Measurements from ENCODE around the gene CHD5. TPM values are rescaled to one million over a fixed set of nuclear protein-coding genes. Genes with fewer than 3 reads are reported as not detected.

CHD5 gene
- total RNA-seq, 1 experiment from 2014 or later, result 1.6 TPM

DNA sequence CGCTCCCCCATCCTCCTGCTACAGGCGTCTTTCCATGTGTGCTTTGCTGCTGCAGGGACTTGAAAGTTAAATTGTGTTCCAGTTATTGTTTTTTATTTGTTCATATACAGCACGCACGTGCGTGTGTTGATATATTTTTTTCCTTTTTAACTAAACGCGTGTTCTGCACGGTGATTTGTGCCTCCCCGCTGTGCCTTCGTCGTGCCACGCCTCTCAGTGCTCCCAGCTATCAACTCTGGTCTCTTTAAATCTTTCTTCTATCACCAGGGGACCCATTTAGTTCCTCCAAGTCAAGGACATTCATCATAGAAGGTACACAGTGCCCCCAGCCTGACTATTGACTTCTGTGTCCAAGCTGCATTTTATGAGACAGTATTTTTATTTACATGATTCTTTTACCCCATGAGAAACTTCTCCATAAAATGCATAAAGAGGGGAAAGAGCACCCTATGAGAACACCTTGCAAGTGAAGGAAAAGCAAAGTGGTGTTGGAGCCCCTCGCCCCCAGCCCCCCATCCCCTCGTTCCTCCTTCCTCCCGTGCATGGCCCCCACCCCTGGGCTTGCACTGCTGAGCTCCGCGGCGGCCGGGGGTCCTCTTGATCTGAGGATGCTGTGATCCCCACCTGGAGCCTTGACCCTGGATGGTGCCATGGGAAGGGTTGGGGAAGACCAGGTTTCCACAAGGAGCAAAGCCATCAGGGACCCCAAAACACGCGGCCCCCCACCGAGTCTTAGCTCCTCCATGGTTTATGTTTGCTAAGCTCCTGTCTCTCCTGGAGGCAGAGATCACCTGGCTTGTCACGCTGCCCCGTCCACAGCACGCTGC is 88.9 kb downstream of the CHD5 start:
- no peaks in the 10 kb centered on the region for H3K4me1 ChIP-seq (ENCODE audit: insufficient read depth, low read length)
- no peak overlapping the region for H2BK5ac ChIP-seq (ENCODE audit: insufficient read length, low read length)
- no peak overlapping the region for H3K27ac ChIP-seq (ENCODE audit: insufficient read length, low read depth, low read length)
- H4K91ac ChIP-seq (ENCODE audit: insufficient read length, low read depth, low read length), result no peak overlapping the region
- no peak overlapping the region for H2AFZ ChIP-seq (ENCODE audit: low read length)
- H3K4ac ChIP-seq (ENCODE audit: low read depth, low read length), result no peak overlapping the region
- H3K79me2 ChIP-seq (ENCODE audit: insufficient read depth, low read length), result no peaks in the 10 kb centered on the region
- H3K79me1 ChIP-seq (ENCODE audit: insufficient read depth, low read depth, low read length, poor library complexity, severe bottlenecking), result no peaks in the 10 kb centered on the region
- no peak overlapping the region for H3K9ac ChIP-seq (ENCODE audit: extremely low read depth, insufficient read length, low read length)
- no peak overlapping the region for H2BK20ac ChIP-seq (ENCODE audit: low read depth, low read length, poor library complexity, severe bottlenecking)
- no peak overlapping the region for H2AK5ac ChIP-seq (ENCODE audit: insufficient read length, low read length)
- TF ChIP-seq, protein P1, sequence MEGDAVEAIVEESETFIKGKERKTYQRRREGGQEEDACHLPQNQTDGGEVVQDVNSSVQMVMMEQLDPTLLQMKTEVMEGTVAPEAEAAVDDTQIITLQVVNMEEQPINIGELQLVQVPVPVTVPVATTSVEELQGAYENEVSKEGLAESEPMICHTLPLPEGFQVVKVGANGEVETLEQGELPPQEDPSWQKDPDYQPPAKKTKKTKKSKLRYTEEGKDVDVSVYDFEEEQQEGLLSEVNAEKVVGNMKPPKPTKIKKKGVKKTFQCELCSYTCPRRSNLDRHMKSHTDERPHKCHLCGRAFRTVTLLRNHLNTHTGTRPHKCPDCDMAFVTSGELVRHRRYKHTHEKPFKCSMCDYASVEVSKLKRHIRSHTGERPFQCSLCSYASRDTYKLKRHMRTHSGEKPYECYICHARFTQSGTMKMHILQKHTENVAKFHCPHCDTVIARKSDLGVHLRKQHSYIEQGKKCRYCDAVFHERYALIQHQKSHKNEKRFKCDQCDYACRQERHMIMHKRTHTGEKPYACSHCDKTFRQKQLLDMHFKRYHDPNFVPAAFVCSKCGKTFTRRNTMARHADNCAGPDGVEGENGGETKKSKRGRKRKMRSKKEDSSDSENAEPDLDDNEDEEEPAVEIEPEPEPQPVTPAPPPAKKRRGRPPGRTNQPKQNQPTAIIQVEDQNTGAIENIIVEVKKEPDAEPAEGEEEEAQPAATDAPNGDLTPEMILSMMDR (conservative IDR thresholded peaks at IDR 0.05), result no peak
- Mint-ChIP-seq H3K27me3 (ENCODE audit: low read depth) (no peaks in the 10 kb centered on the region), H3K36me3 (ENCODE audit: insufficient read depth in 1 of 3, low read depth in 3 of 3) (no peaks in the 10 kb centered on the region), H3K9me3 (no peaks in the 10 kb centered on the region), H3K4me3 (no peak overlapping the region), H3K4me1 (no peaks in the 10 kb centered on the region), H3K27ac (no peak overlapping the region; a peak in 1 of 7 replicates)
- H4K5ac ChIP-seq (ENCODE audit: insufficient read length, low read depth, low read length), result no peak overlapping the region
- H3K9me3 ChIP-seq (ENCODE audit: control insufficient read depth, low read depth, low read length), result no peaks in the 10 kb centered on the region
- no peak overlapping the region for H2BK120ac ChIP-seq (ENCODE audit: low read depth, low read length, poor library complexity, severe bottlenecking)
- H3K27me3 ChIP-seq (ENCODE audit: insufficient read depth, low read length), result no peaks in the 10 kb centered on the region; the same call in 1 of the 2 replicates
- no peaks in the 10 kb centered on the region for H3K23me2 ChIP-seq (ENCODE audit: insufficient read length, low read depth, low read length, poor library complexity, severe bottlenecking)
- H2BK12ac ChIP-seq (ENCODE audit: insufficient read length, low read depth, low read length), result no peak overlapping the region
- H4K8ac ChIP-seq (replicated peaks; ENCODE audit: insufficient read length, low read depth, low read length), result no peak overlapping the region
- H3K18ac ChIP-seq (ENCODE audit: insufficient read length, low read depth, low read length), result no peak overlapping the region
- no peaks in the 10 kb centered on the region for H4K20me1 ChIP-seq (ENCODE audit: control insufficient read depth, insufficient read depth, insufficient read length)
- H2BK15ac ChIP-seq (ENCODE audit: low read depth, low read length), result no peak overlapping the region
- H3K23ac ChIP-seq (ENCODE audit: insufficient read length, low read depth, low read length), result no peak overlapping the region
- no peak overlapping the region for H3K4me2 ChIP-seq (ENCODE audit: insufficient read depth, insufficient read length, low read length)
- no peak overlapping the region for H3T11ph ChIP-seq (ENCODE audit: low read length)
- no CpG with 5 or more reads among the region's 25 CpGs for WGBS (ENCODE audit: extremely low coverage, insufficient read length, low lambda C conversion rate)
- no peak overlapping the region; the same call in 1 of the 2 replicates for H3K14ac ChIP-seq (ENCODE audit: insufficient read depth, low read length)
- H3K56ac ChIP-seq (ENCODE audit: insufficient read length, low read depth, low read length), result no peak overlapping the region
- no peak for DNase-seq
